Measurements from ENCODE around the gene UBE2Q2.

DNA sequence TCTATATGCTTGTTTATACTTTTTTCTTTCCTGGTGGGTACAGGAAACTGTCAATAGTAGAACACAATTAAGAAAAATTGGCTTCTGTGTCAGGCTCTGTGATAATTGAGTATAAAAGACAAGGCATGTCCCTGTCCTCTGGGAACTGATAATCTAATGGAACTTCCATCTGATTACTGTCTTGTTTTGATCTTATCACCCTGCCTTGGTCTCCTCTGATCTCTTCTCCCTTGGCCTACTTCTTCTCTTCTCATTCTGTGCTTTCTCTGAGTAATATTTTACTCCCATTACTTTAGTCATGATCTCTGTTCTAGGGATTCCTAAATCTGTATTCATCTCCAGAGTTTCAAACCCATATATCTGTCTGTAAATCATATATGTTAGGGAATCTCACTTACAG is 14.6 kb downstream of the UBE2Q2 start:
- no peak for TF ChIP-seq TAF1 (IDR thresholded peaks at IDR 0.05; ENCODE audit: borderline replicate concordance, insufficient read depth, low read length)
- no peak for TF ChIP-seq POLR2AphosphoS5 (IDR thresholded peaks at IDR 0.05; ENCODE audit: low read depth, low read length)
